Astrocyte (in vitro differentiated cells and primary cell): ENCODE results near the gene ANAPC1. TPM values are rescaled to one million over a fixed set of nuclear protein-coding genes. Genes with fewer than 3 reads are reported as not detected.
"Not testable (repeated sequence)": the region's sequence is repeated elsewhere in the genome, so short reads cannot be mapped to it uniquely, and the experiment has no call there.

Experiments
- DNase-seq: peaks from one replicate; pipeline ENCODE4 v3.0.0-alpha.2; 2010; ENCODE audit warnings: low read depth
- FAIRE-seq: peaks from 2 replicates; lab custom pipeline; 2011; peaks lifted over from hg19 to GRCh38; lab: Jason Lieb, UNC
- H2AFZ ChIP-seq: 2 replicates; pipeline ENCODE4 v1.6.0; 2012; ENCODE audit warnings: low read depth, low read length, inconsistent platforms
- H3K27ac ChIP-seq: 2 replicates; pipeline ENCODE4 v1.5.1; 2011; ENCODE audit warnings: low read depth, low read length, inconsistent platforms
- H3K27me3 ChIP-seq: 2 replicates; pipeline ENCODE4 v1.6.0; 2011; ENCODE audit warnings: low read length, inconsistent platforms; ENCODE audit not compliant: insufficient read depth
- H3K36me3 ChIP-seq: 2 replicates; pipeline ENCODE4 v1.5.1; 2011; ENCODE audit warnings: low read length, inconsistent platforms; ENCODE audit not compliant: insufficient read depth
- H3K4me1 ChIP-seq: 2 replicates; pipeline ENCODE4 v1.5.1; 2011; ENCODE audit warnings: low read length, inconsistent platforms; ENCODE audit not compliant: insufficient read depth
- H3K4me2 ChIP-seq: 2 replicates; pipeline ENCODE4 v1.6.0; 2012; ENCODE audit warnings: low read length, inconsistent platforms
- H3K4me3 ChIP-seq: 2 replicates; pipeline ENCODE4 v1.5.1; 2011; ENCODE audit warnings: low read depth, mild to moderate bottlenecking, low read length, inconsistent platforms; ENCODE audit not compliant: insufficient read depth
- H3K79me2 ChIP-seq: 2 replicates; pipeline ENCODE4 v1.6.0; 2012; ENCODE audit warnings: mild to moderate bottlenecking, low read length, inconsistent platforms; ENCODE audit not compliant: insufficient read depth
- H3K9ac ChIP-seq: 2 replicates; pipeline ENCODE4 v1.6.0; 2012; ENCODE audit warnings: mild to moderate bottlenecking, low read length, inconsistent platforms
- H3K9me3 ChIP-seq: 2 replicates; pipeline ENCODE4 v1.5.1; 2012; ENCODE audit warnings: low read depth, mild to moderate bottlenecking, low read length, inconsistent platforms; ENCODE audit not compliant: insufficient read depth
- H4K20me1 ChIP-seq: 2 replicates; pipeline ENCODE4 v1.6.0; 2012; ENCODE audit warnings: low read length, inconsistent platforms; ENCODE audit not compliant: insufficient read depth
- H3K27ac Mint-ChIP-seq: one replicate; pipeline ENCODE4 v1.8.0; 2021; ENCODE audit warnings: mild to moderate bottlenecking, mixed read lengths; ENCODE audit not compliant: unreplicated experiment
- H3K27me3 Mint-ChIP-seq: one replicate; pipeline ENCODE4 v1.8.0; 2021; ENCODE audit warnings: low read depth, mixed read lengths; ENCODE audit not compliant: unreplicated experiment
- H3K36me3 Mint-ChIP-seq: one replicate; pipeline ENCODE4 v1.8.0; 2021; ENCODE audit warnings: low read depth, mixed read lengths; ENCODE audit not compliant: unreplicated experiment
- H3K4me1 Mint-ChIP-seq: one replicate; pipeline ENCODE4 v1.8.0; 2021; ENCODE audit warnings: low read depth, mixed read lengths; ENCODE audit not compliant: unreplicated experiment
- H3K4me3 Mint-ChIP-seq: one replicate; pipeline ENCODE4 v1.8.0; 2021; ENCODE audit warnings: mild to moderate bottlenecking, moderate library complexity, mixed read lengths; ENCODE audit not compliant: unreplicated experiment
- H3K9me3 Mint-ChIP-seq: one replicate; pipeline ENCODE4 v1.8.0; 2021; ENCODE audit warnings: mild to moderate bottlenecking, mixed read lengths; ENCODE audit not compliant: unreplicated experiment
- total RNA-seq: library from RNA; stranded (reverse); gene quantifications from 2 replicates; pipeline ENCODE4 v1.2.1, GENCODE V29; 2021

ANAPC1 gene
- total RNA-seq, 1 donor from 2014 or later: 40.7 TPM

DNA sequence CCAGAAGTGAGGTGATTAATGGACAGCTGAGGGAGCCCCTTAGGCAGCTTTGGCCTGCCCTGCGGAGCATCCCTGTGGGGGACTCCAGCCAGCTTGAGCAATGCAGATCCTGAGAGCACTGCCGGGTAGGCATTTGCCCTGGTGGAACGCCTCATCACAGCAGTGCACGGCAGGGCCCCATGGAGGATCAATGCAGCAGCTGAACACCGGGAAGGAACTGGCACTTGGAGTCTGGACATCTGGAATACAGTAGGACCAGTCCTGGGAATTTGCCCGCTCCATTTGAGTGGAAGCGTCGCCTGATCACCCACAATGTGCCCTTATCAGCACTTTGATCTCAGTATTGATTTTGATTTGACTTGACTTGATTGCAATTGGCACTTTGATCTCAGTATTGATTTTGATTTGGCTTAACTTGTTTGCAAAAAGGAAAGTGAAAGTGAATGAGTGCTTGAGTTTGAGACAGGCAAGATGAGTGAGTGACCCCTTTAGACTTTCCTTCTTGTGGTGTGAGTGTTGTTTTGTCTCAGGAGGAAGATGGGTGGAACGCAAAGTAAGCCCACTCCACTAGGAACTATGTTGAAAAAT, 123.2 kb downstream of the ANAPC1 start:
- FAIRE-seq, H3K27me3 Mint-ChIP-seq, H4K20me1 ChIP-seq, H3K4me3 ChIP-seq, H3K4me1 ChIP-seq, DNase-seq, H3K9me3 Mint-ChIP-seq, H3K27ac Mint-ChIP-seq, H3K4me2 ChIP-seq, H3K4me1 Mint-ChIP-seq, H3K79me2 ChIP-seq, H3K9ac ChIP-seq, H3K4me3 Mint-ChIP-seq, H2AFZ ChIP-seq, H3K36me3 Mint-ChIP-seq, H3K36me3 ChIP-seq, H3K27me3 ChIP-seq, H3K27ac ChIP-seq, H3K9me3 ChIP-seq: not testable (repeated sequence)

DNA sequence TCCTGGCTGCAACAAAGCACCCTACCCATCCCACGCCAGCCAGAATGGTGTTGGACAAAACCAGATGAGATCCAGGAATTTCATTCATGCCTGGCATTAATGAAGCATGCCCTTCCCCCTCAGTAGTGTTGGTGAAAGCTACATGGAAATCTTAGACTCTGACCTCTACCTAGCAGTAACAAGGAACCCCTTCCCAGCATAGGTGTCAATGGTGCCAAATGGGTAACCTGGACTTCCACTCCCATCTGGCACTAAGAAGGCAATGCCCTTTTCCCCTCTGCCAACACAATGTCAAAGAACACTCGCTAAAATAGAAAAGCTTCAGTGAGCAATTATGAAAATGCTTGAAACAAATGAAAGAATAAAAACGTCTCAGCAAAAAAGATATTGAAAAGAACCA, 131.5 kb downstream of the ANAPC1 start:
- H3K27ac ChIP-seq, H3K27me3 ChIP-seq, H3K27ac Mint-ChIP-seq, H3K4me3 ChIP-seq, H3K9me3 Mint-ChIP-seq, H2AFZ ChIP-seq, H3K36me3 ChIP-seq, H3K9me3 ChIP-seq, H3K27me3 Mint-ChIP-seq, H3K4me3 Mint-ChIP-seq, H3K4me2 ChIP-seq, H3K9ac ChIP-seq, H3K36me3 Mint-ChIP-seq, DNase-seq, H4K20me1 ChIP-seq, H3K4me1 Mint-ChIP-seq, H3K79me2 ChIP-seq, H3K4me1 ChIP-seq: not testable (repeated sequence)
- peak; percentile 20 for FAIRE-seq

DNA sequence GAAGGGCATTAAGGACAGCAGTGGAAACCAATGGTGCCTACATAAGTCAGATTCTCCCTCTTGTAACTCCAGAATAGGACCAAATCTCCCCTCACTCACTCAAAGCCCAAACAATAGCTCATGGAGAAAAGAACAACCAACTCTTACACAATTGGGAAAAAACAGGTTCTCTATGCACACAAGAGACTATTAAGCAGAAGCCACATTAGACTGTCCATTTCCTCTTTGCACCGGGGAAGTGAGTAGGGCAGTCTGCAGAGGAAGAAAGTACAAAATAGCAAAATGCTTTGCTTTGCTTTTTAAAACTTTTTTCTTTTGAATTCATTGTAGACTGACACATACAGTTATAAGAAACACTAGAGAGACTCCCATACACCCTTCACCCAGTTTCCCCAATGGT, 133.4 kb downstream of the ANAPC1 start:
- H3K27ac ChIP-seq, H3K27ac Mint-ChIP-seq, H3K27me3 Mint-ChIP-seq, H3K27me3 ChIP-seq, H3K4me3 Mint-ChIP-seq, H3K36me3 ChIP-seq, H3K79me2 ChIP-seq, H3K9ac ChIP-seq, H3K4me1 Mint-ChIP-seq, DNase-seq, H3K4me1 ChIP-seq, H4K20me1 ChIP-seq, H3K4me2 ChIP-seq, H3K36me3 Mint-ChIP-seq, H3K9me3 Mint-ChIP-seq, H3K4me3 ChIP-seq, H2AFZ ChIP-seq, FAIRE-seq, H3K9me3 ChIP-seq: not testable (repeated sequence)

- not testable (repeated sequence) for H3K9ac ChIP-seq, H3K9me3 ChIP-seq, H3K4me2 ChIP-seq, H3K4me3 ChIP-seq, H3K36me3 ChIP-seq, H3K4me1 ChIP-seq, H3K9me3 Mint-ChIP-seq, FAIRE-seq, H3K27ac ChIP-seq, H4K20me1 ChIP-seq, H3K27me3 ChIP-seq, H3K27me3 Mint-ChIP-seq, H3K27ac Mint-ChIP-seq, H3K36me3 Mint-ChIP-seq, DNase-seq, H3K4me3 Mint-ChIP-seq, H3K79me2 ChIP-seq, H2AFZ ChIP-seq, H3K4me1 Mint-ChIP-seq
Measured at GRCh38 chr2:111748429-111748828, 135.6 kb downstream of the ANAPC1 start.
